Gastroesophageal sphincter (tissue), 3 donors: ENCODE data around the gene PAX7.

Experiments used
- CTCF ChIP-seq, 4 experiments: fragments of 200-600 bp in 2 of 4; fragments of 450-650 bp in 2 of 4; sonication (generic) in 1 of 4; IDR thresholded peaks; one replicate each; pipeline ENCODE4 v1.5.1; 2017 to 2019; ENCODE audit warnings: antibody characterized with exemption in 4 of 4, mild to moderate bottlenecking in 2 of 4, moderate library complexity in 2 of 4
- EP300 ChIP-seq: sonication (generic); formaldehyde crosslinking; IDR thresholded peaks from one replicate; pipeline ENCODE4 v1.6.1; 2017; ENCODE audit warnings: antibody characterized with exemption, mild to moderate bottlenecking

GRCh38 chr1:18730321-18730720 is 99.7 kb downstream of the PAX7 start:
- no peak for TF ChIP-seq CTCF (IDR thresholded peaks at IDR 0.05)
- no peak for TF ChIP-seq EP300
